Measurements from ENCODE around the gene RALGAPA1.

DNA sequence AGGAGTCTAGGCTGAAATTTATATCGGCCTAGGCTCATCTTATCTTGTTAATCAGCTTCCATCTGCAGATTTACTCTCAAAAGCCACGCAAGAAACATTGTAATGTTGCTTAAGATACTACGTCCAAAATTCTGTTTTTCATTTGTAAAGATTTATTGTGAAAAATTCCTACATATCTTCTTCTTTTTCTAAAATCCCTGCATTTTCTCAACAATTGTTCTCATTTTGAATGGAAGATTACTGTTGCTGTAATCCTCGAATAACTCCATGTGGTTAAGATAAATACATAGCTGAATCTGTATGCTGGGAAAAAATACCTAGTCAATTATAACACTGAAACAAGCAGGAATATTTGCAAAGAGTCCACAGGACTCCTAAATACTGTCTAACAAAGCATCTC lies 259.5 kb downstream of the RALGAPA1 start:
- TF ChIP-seq ZNF274 (IDR thresholded peaks at IDR 0.05; ENCODE audit: low read depth, low read length) (no peak), YY1 (IDR thresholded peaks at IDR 0.05; ENCODE audit: insufficient read depth, insufficient read length) (no peak)
